Measurements from ENCODE around the gene ACY1.

DNA sequence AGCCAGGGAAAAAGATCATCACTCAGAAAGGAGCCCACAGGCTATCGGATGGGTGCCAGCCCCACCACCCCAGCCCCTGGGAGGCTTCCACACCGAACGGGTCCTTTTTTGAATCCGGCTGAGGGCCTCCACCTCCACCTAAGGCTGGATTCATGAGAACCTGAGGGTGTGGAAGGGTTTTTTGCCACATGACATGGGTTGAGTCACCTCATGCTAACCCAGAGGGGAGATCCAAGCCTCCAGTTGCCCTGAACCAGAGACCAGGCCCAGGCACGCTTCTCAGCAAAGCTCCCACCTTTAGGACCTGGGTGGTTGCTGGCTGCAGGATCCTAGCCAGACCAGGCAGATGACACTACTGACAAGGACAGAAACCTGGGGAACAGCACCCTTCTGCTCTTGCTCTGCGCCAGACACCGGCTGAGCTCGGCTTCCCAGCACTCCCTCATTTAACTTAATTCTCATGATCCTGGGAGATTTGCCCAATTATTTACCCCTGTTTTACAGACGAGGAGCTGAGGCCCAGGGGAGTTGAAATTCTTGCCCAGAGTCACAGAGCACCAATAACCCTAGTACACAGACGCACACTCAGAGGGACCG, 47.5 kb downstream of the ACY1 start:
- TF ChIP-seq, protein P1, sequence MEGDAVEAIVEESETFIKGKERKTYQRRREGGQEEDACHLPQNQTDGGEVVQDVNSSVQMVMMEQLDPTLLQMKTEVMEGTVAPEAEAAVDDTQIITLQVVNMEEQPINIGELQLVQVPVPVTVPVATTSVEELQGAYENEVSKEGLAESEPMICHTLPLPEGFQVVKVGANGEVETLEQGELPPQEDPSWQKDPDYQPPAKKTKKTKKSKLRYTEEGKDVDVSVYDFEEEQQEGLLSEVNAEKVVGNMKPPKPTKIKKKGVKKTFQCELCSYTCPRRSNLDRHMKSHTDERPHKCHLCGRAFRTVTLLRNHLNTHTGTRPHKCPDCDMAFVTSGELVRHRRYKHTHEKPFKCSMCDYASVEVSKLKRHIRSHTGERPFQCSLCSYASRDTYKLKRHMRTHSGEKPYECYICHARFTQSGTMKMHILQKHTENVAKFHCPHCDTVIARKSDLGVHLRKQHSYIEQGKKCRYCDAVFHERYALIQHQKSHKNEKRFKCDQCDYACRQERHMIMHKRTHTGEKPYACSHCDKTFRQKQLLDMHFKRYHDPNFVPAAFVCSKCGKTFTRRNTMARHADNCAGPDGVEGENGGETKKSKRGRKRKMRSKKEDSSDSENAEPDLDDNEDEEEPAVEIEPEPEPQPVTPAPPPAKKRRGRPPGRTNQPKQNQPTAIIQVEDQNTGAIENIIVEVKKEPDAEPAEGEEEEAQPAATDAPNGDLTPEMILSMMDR (IDR thresholded peaks at IDR 0.05), result no peak
- TF ChIP-seq POLR2A (IDR thresholded peaks at IDR 0.05), result no peak
